ENCODE results near the gene GALK2.
A peak's percentile ranks its signal among the peaks of the same experiment; 100 is the strongest.

The GALK2 gene

DNA sequence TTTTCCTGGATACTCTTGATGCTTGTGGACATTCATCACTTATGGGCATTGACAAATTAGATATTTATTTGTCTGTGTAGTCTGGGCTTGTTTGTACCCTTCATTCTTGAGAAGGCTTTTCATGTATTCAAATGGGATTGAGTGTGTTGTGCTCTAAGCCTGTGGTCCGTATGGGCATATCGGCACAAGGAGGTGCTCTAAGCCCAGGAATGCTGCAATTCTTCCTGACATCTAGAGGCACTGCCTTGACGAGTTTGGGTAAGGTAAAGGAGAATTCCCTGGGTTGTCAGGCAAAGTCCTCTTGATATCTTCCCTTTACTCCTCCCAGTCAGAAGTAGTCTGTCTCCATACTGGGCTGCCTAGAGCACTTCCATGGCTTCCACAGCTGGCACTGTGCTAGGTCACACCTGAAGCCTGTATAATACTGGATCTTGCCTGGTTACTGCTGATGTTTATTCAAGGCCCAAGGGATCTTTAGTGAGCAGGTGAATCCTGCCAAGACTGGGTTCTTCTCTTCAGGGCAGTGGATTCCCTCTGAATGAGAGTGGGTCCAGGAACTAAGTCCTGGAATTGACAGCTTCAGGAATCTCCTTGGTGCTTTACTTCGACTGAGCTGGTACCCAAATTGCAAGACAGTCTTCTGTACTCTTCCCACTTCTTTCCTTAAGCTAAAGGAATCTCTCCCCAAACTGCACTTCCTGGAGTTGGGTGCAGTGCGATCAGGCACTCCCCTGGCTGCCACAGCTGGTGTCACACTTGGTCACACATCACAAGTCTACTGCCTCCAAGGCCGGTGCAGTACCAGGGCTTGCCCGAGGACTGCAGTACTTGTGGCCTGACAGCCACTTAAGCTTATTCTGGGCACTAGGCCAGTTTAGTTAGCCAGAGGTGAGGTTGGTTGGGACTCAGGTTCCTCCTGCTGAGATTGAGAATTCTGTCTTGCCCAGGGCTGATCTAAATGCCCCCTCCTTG is 46.0 kb downstream of the GALK2 start:
- Histone ChIP-seq H3K27ac (ENCODE audit: low read depth, low read length) (no peak overlapping the region), H3K4me3 (ENCODE audit: low read depth, low read length) (no peak overlapping the region), H3K27me3 (ENCODE audit: insufficient read depth, low read length) (no peaks in the 10 kb centered on the region), H2AFZ (ENCODE audit: low read length, unreplicated experiment) (no peak overlapping the region), H3K36me3 (ENCODE audit: insufficient read depth, low read length) (peaks cover 6% of the 10 kb centered on the region), H3K4me1 (ENCODE audit: control insufficient read depth, insufficient read depth, low read length, unreplicated experiment) (no peaks in the 10 kb centered on the region), H3K79me2 (ENCODE audit: control insufficient read depth, insufficient read depth, low read length, unreplicated experiment) (peaks cover 16% of the 10 kb centered on the region)

DNA sequence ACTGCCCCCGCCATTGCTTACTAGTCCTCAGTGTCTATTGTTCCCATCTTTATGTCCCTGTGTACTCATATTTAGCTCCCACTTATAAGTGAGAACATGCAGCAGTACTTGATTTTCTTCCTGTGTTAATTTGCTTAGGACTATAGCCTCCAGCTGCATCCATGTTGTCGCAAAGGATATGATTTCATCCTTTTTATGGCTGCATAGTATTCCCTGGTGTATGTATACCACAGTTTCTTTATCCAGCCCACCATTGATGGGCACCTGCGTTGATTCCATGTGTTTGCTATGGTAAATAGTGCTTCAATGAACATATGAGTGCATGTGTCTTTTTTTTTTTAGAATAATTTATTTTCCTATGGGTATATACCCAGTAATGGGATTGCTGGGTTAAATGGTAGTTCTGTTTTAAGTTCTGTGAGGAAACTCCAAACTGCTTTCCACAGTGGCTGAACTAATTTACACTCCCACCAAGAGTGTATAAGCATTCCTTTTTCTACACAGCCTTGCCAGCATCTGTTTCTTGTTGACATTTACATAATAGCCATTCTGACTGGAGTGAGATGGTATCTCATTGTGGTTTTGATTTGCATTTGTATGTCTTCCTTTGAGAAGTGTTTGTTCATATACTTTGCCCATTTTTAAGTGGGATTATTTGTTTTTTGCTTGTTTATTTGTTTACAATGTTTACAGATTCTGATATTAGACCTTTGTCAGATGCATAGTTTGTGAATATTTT is 53.7 kb downstream of the GALK2 start:
- no peaks in the 10 kb centered on the region for H3K27me3 ChIP-seq (ENCODE audit: insufficient read depth, low read length)
- peaks cover 23% of the 10 kb centered on the region for H3K79me2 ChIP-seq (ENCODE audit: control insufficient read depth, insufficient read depth, low read length, unreplicated experiment)
- H3K4me1 ChIP-seq (ENCODE audit: control insufficient read depth, insufficient read depth, low read length, unreplicated experiment), result no peaks in the 10 kb centered on the region
- no peak overlapping the region for H3K27ac ChIP-seq (ENCODE audit: low read depth, low read length)
- no peak overlapping the region for H3K4me3 ChIP-seq (ENCODE audit: low read depth, low read length)
- H2AFZ ChIP-seq (ENCODE audit: low read length, unreplicated experiment), result no peak overlapping the region
- peaks cover 2% of the 10 kb centered on the region for H3K36me3 ChIP-seq (ENCODE audit: insufficient read depth, low read length)

DNA sequence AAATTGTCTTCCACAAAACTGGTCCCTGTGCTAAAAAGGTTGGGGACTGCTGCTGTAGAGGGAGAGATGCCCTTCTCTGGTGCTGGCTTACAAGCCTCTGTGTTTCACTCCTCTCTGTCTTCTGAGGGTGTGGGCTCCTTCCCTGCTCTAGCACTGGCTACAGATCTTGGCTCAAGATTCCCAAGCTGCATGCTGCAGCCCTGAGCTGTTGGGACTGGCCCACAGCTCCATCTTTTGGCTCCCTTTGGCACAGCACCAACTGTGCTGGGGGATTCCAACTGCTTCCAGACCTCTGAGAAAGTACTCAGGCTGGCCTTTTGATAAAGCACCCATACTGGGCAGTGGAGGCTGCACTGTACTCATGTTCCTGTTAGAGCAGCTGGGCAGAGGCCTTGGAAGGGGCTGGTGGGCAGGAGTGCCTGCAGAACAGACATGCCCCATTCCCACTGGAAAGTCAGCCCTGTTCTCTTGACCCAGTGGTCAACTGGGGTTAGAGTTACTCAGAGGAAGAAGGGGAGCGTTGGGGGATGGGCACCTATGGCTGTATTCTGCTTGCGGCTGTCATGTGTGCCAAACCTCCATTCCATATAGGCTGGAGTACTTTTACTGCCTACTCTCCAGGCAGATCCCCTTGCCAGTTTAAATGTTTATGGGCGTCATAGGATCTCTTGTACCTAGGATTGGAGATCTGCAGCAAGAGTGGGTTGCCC is 55.7 kb downstream of the GALK2 start:
- no peak overlapping the region for H2AFZ ChIP-seq (ENCODE audit: low read length, unreplicated experiment)
- H3K36me3 ChIP-seq (ENCODE audit: insufficient read depth, low read length), result peaks cover 4% of the 10 kb centered on the region
- no peaks in the 10 kb centered on the region for H3K4me1 ChIP-seq (ENCODE audit: control insufficient read depth, insufficient read depth, low read length, unreplicated experiment)
- no peaks in the 10 kb centered on the region for H3K27me3 ChIP-seq (ENCODE audit: insufficient read depth, low read length)
- H3K27ac ChIP-seq (ENCODE audit: low read depth, low read length), result no peak overlapping the region
- H3K79me2 ChIP-seq (ENCODE audit: control insufficient read depth, insufficient read depth, low read length, unreplicated experiment), result peaks cover 38% of the 10 kb centered on the region
- no peak overlapping the region for H3K4me3 ChIP-seq (ENCODE audit: low read depth, low read length)

DNA sequence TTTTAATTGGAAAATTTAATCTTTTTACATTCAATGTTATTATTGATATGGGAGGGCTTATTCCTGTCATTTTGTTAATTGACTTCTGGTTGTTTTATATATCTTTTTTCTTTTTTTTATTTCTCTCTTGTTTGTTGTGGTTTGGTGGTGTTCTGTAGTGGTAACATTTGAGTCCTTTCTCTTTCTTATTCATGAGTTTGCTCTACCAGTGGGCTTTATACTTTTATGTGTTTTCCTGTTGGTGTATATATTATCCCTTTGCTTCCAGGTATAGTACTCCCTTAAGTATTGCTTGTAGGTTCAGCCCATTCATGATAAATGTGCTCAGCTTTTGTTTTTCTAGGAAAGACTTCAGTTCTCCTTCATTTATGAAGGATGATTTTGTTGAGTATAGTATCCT is 57.6 kb downstream of the GALK2 start:
- no peak overlapping the region for H3K4me3 ChIP-seq (ENCODE audit: low read depth, low read length)
- no peaks in the 10 kb centered on the region for H3K27me3 ChIP-seq (ENCODE audit: insufficient read depth, low read length)
- no peak overlapping the region for H3K27ac ChIP-seq (ENCODE audit: low read depth, low read length)
- no peak overlapping the region for H2AFZ ChIP-seq (ENCODE audit: low read length, unreplicated experiment)
- H3K36me3 ChIP-seq (ENCODE audit: insufficient read depth, low read length), result peaks cover 4% of the 10 kb centered on the region
- H3K79me2 ChIP-seq (ENCODE audit: control insufficient read depth, insufficient read depth, low read length, unreplicated experiment), result peaks cover 34% of the 10 kb centered on the region
- no peaks in the 10 kb centered on the region for H3K4me1 ChIP-seq (ENCODE audit: control insufficient read depth, insufficient read depth, low read length, unreplicated experiment)

DNA sequence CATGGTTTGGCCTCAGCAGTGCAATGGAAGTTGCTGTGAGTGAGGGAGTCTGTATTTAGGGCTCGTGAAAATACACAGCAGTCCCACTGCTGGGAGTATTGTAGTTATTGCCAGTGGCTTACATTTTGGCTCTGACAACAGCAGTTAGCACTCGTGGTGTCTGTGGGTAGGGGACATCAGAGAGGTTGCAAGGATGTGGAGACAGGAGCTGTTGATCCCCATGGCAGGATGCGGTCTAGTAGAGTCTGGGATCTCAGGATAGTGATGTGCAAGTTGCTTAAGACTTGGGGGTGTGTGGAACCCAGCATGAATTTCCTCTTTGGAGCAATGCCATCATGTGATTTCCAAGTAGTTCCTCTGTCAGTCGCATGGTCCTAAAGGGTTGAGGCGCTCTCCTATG is 59.9 kb downstream of the GALK2 start:
- no peaks in the 10 kb centered on the region for H3K27me3 ChIP-seq (ENCODE audit: insufficient read depth, low read length)
- no peak overlapping the region for H2AFZ ChIP-seq (ENCODE audit: low read length, unreplicated experiment)
- H3K79me2 ChIP-seq (ENCODE audit: control insufficient read depth, insufficient read depth, low read length, unreplicated experiment), result peaks cover 31% of the 10 kb centered on the region
- H3K4me1 ChIP-seq (ENCODE audit: control insufficient read depth, insufficient read depth, low read length, unreplicated experiment), result peaks cover under 1% of the 10 kb centered on the region
- no peak overlapping the region for H3K27ac ChIP-seq (ENCODE audit: low read depth, low read length)
- H3K36me3 ChIP-seq (ENCODE audit: insufficient read depth, low read length), result peaks cover 4% of the 10 kb centered on the region
- no peak overlapping the region for H3K4me3 ChIP-seq (ENCODE audit: low read depth, low read length)

DNA sequence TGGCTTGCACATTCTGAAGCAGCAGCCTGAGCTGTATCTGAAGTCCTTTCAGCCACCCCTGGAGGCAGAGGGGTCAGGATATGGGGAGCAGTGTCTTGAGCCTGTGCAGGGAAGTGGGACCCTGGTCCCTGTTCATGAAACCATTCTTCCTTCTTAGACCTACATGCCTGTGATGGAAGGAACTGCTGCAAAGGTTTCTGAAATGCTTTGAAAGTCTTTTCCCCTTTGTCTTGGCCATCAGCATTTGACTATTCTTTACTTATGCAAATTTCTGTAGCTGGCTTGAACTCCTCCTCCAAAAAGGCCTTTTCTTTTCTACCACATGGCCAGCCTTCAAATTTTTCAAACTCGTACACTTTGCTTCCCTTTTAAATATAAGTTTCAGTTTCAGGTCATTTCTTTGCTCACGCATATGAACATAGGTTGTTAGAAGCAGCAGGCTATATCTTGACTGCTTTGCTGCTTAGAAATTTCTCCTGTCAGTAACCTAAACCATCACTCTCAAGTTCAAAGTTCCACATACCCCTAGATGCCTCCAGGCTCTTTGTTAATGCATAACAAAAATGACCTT is 62.3 kb downstream of the GALK2 start:
- Histone ChIP-seq H3K4me1 (ENCODE audit: control insufficient read depth, insufficient read depth, low read length, unreplicated experiment) (peaks cover 10% of the 10 kb centered on the region), H3K27ac (ENCODE audit: low read depth, low read length) (no peak overlapping the region), H2AFZ (ENCODE audit: low read length, unreplicated experiment) (no peak overlapping the region), H3K27me3 (ENCODE audit: insufficient read depth, low read length) (no peaks in the 10 kb centered on the region), H3K36me3 (ENCODE audit: insufficient read depth, low read length) (peaks cover 4% of the 10 kb centered on the region), H3K79me2 (ENCODE audit: control insufficient read depth, insufficient read depth, low read length, unreplicated experiment) (peaks cover 21% of the 10 kb centered on the region), H3K4me3 (ENCODE audit: low read depth, low read length) (no peak overlapping the region)

DNA sequence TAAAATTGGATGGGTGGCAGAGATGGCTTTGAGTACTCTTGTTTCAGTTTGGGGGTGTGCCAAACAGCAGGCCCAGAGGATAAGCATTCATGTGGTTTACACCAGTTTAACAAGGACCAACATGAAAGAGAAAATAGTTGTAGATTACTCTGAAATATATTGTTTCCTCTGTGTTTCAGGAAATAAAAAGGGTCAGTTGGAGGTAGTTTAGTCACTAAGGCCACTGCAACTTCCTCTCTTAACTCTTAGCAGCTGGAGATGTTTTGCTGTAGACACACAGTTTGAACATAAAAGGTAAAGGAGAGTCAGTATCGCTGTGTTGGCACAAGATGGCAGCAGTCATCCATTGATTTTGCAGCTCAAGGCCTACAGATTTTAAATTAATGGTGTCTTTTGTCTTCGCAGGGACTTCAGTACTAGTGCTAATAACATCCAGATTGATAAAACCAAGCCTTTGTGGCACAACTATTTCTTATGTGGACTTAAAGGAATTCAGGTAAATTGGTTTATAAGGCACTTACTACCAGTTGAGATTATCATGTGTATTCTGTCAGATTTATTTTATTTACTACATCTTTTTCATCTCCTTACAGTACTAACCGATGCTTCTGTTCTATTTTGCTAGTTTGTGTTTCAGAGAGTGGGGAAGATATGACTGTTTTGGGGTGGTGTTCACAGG is 65.5 kb downstream of the GALK2 start:
- Histone ChIP-seq H3K27ac (ENCODE audit: low read depth, low read length) (peak overlapping the region; percentile 27), H3K79me2 (ENCODE audit: control insufficient read depth, insufficient read depth, low read length, unreplicated experiment) (no peaks in the 10 kb centered on the region), H2AFZ (ENCODE audit: low read length, unreplicated experiment) (no peak overlapping the region), H3K36me3 (ENCODE audit: insufficient read depth, low read length) (peaks cover 6% of the 10 kb centered on the region; the same call in 1 of the 2 replicates), H3K27me3 (ENCODE audit: insufficient read depth, low read length) (no peaks in the 10 kb centered on the region), H3K4me1 (ENCODE audit: control insufficient read depth, insufficient read depth, low read length, unreplicated experiment) (peaks cover 10% of the 10 kb centered on the region), H3K4me3 (ENCODE audit: low read depth, low read length) (no peak overlapping the region)

DNA sequence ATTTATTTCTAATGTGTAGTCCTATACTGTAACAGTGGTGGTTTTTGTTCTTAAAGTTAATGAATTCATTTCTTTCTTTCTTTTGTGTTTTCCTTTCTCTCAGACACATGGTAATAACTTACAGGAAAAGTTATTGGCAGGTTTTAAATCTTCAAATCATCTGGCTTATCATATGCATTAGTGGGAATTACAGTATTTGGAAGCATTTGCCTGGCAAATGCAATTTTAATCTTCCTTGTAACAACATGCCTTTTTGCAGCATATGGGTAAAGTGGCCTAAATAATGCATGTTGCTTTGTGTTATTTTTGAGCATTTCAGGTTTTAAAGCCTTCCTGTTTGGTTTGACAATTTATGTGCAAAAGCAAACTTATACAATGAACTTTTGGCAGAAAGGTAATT is 66.8 kb downstream of the GALK2 start:
- Histone ChIP-seq H3K4me3 (ENCODE audit: low read depth, low read length) (no peak overlapping the region), H3K4me1 (ENCODE audit: control insufficient read depth, insufficient read depth, low read length, unreplicated experiment) (peaks cover 10% of the 10 kb centered on the region), H3K79me2 (ENCODE audit: control insufficient read depth, insufficient read depth, low read length, unreplicated experiment) (no peaks in the 10 kb centered on the region), H3K27ac (ENCODE audit: low read depth, low read length) (no peak overlapping the region), H2AFZ (ENCODE audit: low read length, unreplicated experiment) (no peak overlapping the region), H3K27me3 (ENCODE audit: insufficient read depth, low read length) (no peaks in the 10 kb centered on the region), H3K36me3 (ENCODE audit: insufficient read depth, low read length) (peaks cover 10% of the 10 kb centered on the region)

DNA sequence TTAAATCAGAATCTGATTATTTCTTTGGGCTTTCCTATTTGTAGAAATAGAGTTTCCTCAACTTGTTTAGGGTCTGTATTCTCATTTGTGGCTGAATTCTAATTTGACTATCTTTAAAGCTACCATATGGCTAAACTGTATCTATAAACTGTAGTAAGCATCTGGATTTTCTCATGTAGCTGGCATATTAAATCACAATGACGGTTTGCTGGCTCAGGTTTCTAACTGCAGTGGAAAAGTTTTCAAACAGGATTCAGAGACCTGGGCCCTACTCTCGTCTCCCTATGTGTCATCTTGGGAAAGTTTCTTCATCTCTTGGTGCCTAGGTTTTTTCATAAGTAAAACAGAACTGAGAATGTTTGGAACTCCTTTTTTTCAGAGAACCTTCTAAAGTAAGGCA is 68.3 kb downstream of the GALK2 start:
- Histone ChIP-seq H3K27ac (ENCODE audit: low read depth, low read length) (no peak overlapping the region), H3K4me3 (ENCODE audit: low read depth, low read length) (no peak overlapping the region), H3K36me3 (ENCODE audit: insufficient read depth, low read length) (peaks cover 15% of the 10 kb centered on the region), H2AFZ (ENCODE audit: low read length, unreplicated experiment) (no peak overlapping the region), H3K4me1 (ENCODE audit: control insufficient read depth, insufficient read depth, low read length, unreplicated experiment) (peaks cover 24% of the 10 kb centered on the region), H3K79me2 (ENCODE audit: control insufficient read depth, insufficient read depth, low read length, unreplicated experiment) (no peaks in the 10 kb centered on the region), H3K27me3 (ENCODE audit: insufficient read depth, low read length) (no peaks in the 10 kb centered on the region)

DNA sequence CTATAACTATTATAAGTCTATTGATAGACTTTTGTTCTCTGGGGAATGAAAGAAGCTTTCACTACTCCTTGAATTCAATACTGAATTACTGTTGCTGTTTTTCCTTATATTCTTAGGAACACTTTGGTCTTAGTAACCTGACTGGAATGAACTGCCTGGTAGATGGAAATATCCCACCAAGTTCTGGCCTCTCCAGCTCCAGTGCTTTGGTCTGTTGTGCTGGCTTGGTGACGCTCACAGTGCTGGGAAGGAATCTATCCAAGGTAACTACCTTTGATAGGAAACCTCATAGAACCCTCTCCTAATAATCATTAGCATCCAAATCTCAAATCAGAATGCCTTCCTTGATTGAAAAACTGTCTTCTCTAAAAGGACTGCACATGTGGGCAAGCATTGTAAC is 69.1 kb downstream of the GALK2 start:
- Histone ChIP-seq H3K27ac (ENCODE audit: low read depth, low read length) (no peak overlapping the region), H3K4me1 (ENCODE audit: control insufficient read depth, insufficient read depth, low read length, unreplicated experiment) (peaks cover 25% of the 10 kb centered on the region), H2AFZ (ENCODE audit: low read length, unreplicated experiment) (no peak overlapping the region), H3K79me2 (ENCODE audit: control insufficient read depth, insufficient read depth, low read length, unreplicated experiment) (no peaks in the 10 kb centered on the region), H3K27me3 (ENCODE audit: insufficient read depth, low read length) (no peaks in the 10 kb centered on the region), H3K36me3 (ENCODE audit: insufficient read depth, low read length) (peaks cover 19% of the 10 kb centered on the region), H3K4me3 (ENCODE audit: low read depth, low read length) (no peak overlapping the region)
